NT2/D1 (cell line): ENCODE measurements around the gene SLC6A7.

Experiments used
- DNase-seq: peaks from one replicate; pipeline ENCODE4 v3.0.0-alpha.2; 2011; ENCODE audit warnings: low read depth, low spot score
- H3K27me3 ChIP-seq: 2 replicates; pipeline ENCODE4 v1.6.0; 2011; ENCODE audit warnings: mild to moderate bottlenecking; ENCODE audit not compliant: insufficient read length, insufficient read depth
- H3K36me3 ChIP-seq: 2 replicates; pipeline ENCODE4 v1.6.1; 2011; ENCODE audit warnings: mild to moderate bottlenecking, low read length, mixed read lengths; ENCODE audit not compliant: insufficient read depth, insufficient read length
- H3K4me1 ChIP-seq: 2 replicates; pipeline ENCODE4 v1.5.1; 2011; ENCODE audit not compliant: insufficient read depth, insufficient read length
- H3K4me3 ChIP-seq: 2 replicates; pipeline ENCODE4 v1.5.1; 2011; ENCODE audit warnings: low read depth; ENCODE audit not compliant: insufficient read length
- H3K9ac ChIP-seq: 2 replicates; pipeline ENCODE4 v1.6.0; 2011; ENCODE audit warnings: low read depth; ENCODE audit not compliant: insufficient read length
- H3K9me3 ChIP-seq: 2 replicates; pipeline ENCODE4 v1.5.1; 2011; ENCODE audit warnings: mild to moderate bottlenecking, low read length; ENCODE audit not compliant: insufficient read depth
- SUZ12 ChIP-seq: IDR thresholded peaks from 2 replicates; pipeline ENCODE4 v1.6.1; 2011; ENCODE audit not compliant: insufficient read length, insufficient read depth; ENCODE audit errors: extremely low read depth
- YY1 ChIP-seq: IDR thresholded peaks from 2 replicates; pipeline ENCODE4 v1.6.1; 2011; ENCODE audit not compliant: insufficient read length, insufficient read depth
- ZNF274 ChIP-seq: IDR thresholded peaks from 2 replicates; pipeline ENCODE4 v1.6.1; 2011; ENCODE audit warnings: mild to moderate bottlenecking, low read depth, low read length

The SLC6A7 gene

GRCh38 chr5:150175536-150175935 is 14.3 kb upstream of the SLC6A7 start:
- H3K9me3 ChIP-seq: no peaks in the 10 kb centered on the region
- no peaks in the 10 kb centered on the region for H3K36me3 ChIP-seq
- DNase-seq: no peak
- H3K27me3 ChIP-seq: peaks cover 52% of the 10 kb centered on the region
- no peak for TF ChIP-seq ZNF274
- no peak for TF ChIP-seq YY1
- TF ChIP-seq SUZ12: no peak
- peaks cover 2% of the 10 kb centered on the region for H3K4me1 ChIP-seq
- no peak overlapping the region for H3K4me3 ChIP-seq
- no peak overlapping the region for H3K9ac ChIP-seq

GRCh38 chr5:150176745-150177477 is 13.0 kb upstream of the SLC6A7 start:
- TF ChIP-seq YY1: no peak
- no peak for TF ChIP-seq ZNF274
- TF ChIP-seq SUZ12: no peak
- no peak for DNase-seq
- no peaks in the 10 kb centered on the region for H3K9me3 ChIP-seq

GRCh38 chr5:150177721-150178120 is 12.1 kb upstream of the SLC6A7 start:
- Histone ChIP-seq H3K9ac (no peak overlapping the region), H3K27me3 (peaks cover 40% of the 10 kb centered on the region), H3K9me3 (no peaks in the 10 kb centered on the region), H3K36me3 (no peaks in the 10 kb centered on the region), H3K4me1 (peaks cover 4% of the 10 kb centered on the region), H3K4me3 (no peak overlapping the region)
- TF ChIP-seq YY1 (no peak), SUZ12 (no peak), ZNF274 (no peak)
- no peak for DNase-seq

More at GRCh38 chr5:150176745-150177477, 13.0 kb upstream of the SLC6A7 start:
- Histone ChIP-seq H3K9ac (no peak overlapping the region), H3K4me1 (peaks cover 4% of the 10 kb centered on the region), H3K4me3 (no peak overlapping the region), H3K36me3 (no peaks in the 10 kb centered on the region), H3K27me3 (peaks cover 42% of the 10 kb centered on the region)

GRCh38 chr5:150178262-150178661 is 11.6 kb upstream of the SLC6A7 start:
- peaks cover 40% of the 10 kb centered on the region for H3K27me3 ChIP-seq
- TF ChIP-seq SUZ12 (no peak), YY1 (no peak), ZNF274 (no peak)
- H3K9me3 ChIP-seq: no peaks in the 10 kb centered on the region
- H3K4me3 ChIP-seq: no peak overlapping the region
- peaks cover 4% of the 10 kb centered on the region for H3K4me1 ChIP-seq
- H3K36me3 ChIP-seq: no peaks in the 10 kb centered on the region
- H3K9ac ChIP-seq: no peak overlapping the region
- no peak for DNase-seq

- H3K36me3 ChIP-seq: no peaks in the 10 kb centered on the region
- no peak overlapping the region for H3K9ac ChIP-seq
- no peaks in the 10 kb centered on the region for H3K9me3 ChIP-seq
- H3K4me3 ChIP-seq: no peak overlapping the region
- H3K27me3 ChIP-seq: peaks cover 40% of the 10 kb centered on the region
- no peak for DNase-seq
- peaks cover 4% of the 10 kb centered on the region for H3K4me1 ChIP-seq
- no peak for TF ChIP-seq SUZ12
- TF ChIP-seq YY1: no peak
- no peak for TF ChIP-seq ZNF274
These were observed 10.7 kb upstream of the SLC6A7 start for GRCh38 chr5:150179019-150179620.

GRCh38 chr5:150180241-150181026 is 9.4 kb upstream of the SLC6A7 start:
- Histone ChIP-seq H3K4me3 (no peak overlapping the region), H3K9me3 (no peaks in the 10 kb centered on the region), H3K4me1 (peaks cover 4% of the 10 kb centered on the region), H3K9ac (no peak overlapping the region), H3K36me3 (no peaks in the 10 kb centered on the region), H3K27me3 (peaks cover 43% of the 10 kb centered on the region)
- no peak for DNase-seq
- TF ChIP-seq SUZ12 (no peak), YY1 (no peak), ZNF274 (no peak)

- Histone ChIP-seq H3K27me3 (peaks cover 41% of the 10 kb centered on the region), H3K4me3 (no peak overlapping the region), H3K4me1 (peaks cover 7% of the 10 kb centered on the region), H3K9me3 (no peaks in the 10 kb centered on the region), H3K36me3 (no peaks in the 10 kb centered on the region), H3K9ac (no peak overlapping the region)
- DNase-seq: no peak
- no peak for TF ChIP-seq YY1
- TF ChIP-seq SUZ12: no peak
- TF ChIP-seq ZNF274: no peak
These were observed 8.8 kb upstream of the SLC6A7 start for GRCh38 chr5:150181027-150181426.
